SK-N-MC (cell line): ENCODE data around the gene ZBTB20.

Source experiments
- EZH2 ChIP-seq: fragments of 200-600 bp; sonication (generic); IDR thresholded peaks from one replicate; pipeline ENCODE4 v1.6.1; 2017; ENCODE audit warnings: antibody characterized with exemption
- POLR2AphosphoS5 ChIP-seq: IDR thresholded peaks from 2 replicates; pipeline ENCODE4 v1.6.1; 2012; ENCODE audit warnings: mild to moderate bottlenecking, low read depth, low read length, borderline replicate concordance

GRCh38 chr3:115071601-115072000 lies 75.5 kb downstream of the ZBTB20 start:
- TF ChIP-seq POLR2AphosphoS5 (no peak), EZH2 (no peak)
